Activated CD8-positive, alpha-beta T cell treated with anti-CD3 and anti-CD28 coated beads for 36 hours (primary cell): ENCODE data around the gene ACTRT2. TPM values are rescaled to one million over a fixed set of nuclear protein-coding genes. Genes with fewer than 3 reads are reported as not detected.

Experiments
- ATAC-seq: fragments of 200-7000 bp; cut with Tn5 transposase; one replicate; pipeline ENCODE4 v1.10.0; 2021; ENCODE audit warnings: mild to moderate bottlenecking, moderate library complexity
- CTCF ChIA-PET: fragments of 350-600 bp; sonication (Branson Sonifier 250); formaldehyde crosslinking; loops from one replicate; lab custom pipeline; 2021; ENCODE audit warnings: antibody characterized with exemption; lab: Charles Lee
- POLR2A ChIA-PET: fragments of 350-600 bp; sonication (Branson Sonifier 250); formaldehyde crosslinking; loops from one replicate; lab custom pipeline; 2021; ENCODE audit warnings: antibody characterized with exemption; lab: Charles Lee
- DNase-seq: peaks from one replicate; pipeline ENCODE4 v3.0.0-alpha.2; 2020
- H3K27ac Mint-ChIP-seq: one replicate; pipeline ENCODE4 v1.8.0; 2021; ENCODE audit warnings: mild to moderate bottlenecking, mixed read lengths
- H3K27me3 Mint-ChIP-seq: one replicate; pipeline ENCODE4 v1.8.0; 2021; ENCODE audit warnings: mixed read lengths
- H3K36me3 Mint-ChIP-seq: one replicate; pipeline ENCODE4 v1.8.0; 2021; ENCODE audit warnings: low read depth, mixed read lengths
- H3K4me1 Mint-ChIP-seq: one replicate; pipeline ENCODE4 v1.8.0; 2021; ENCODE audit warnings: low read depth, mixed read lengths
- H3K4me3 Mint-ChIP-seq: one replicate; pipeline ENCODE4 v1.8.0; 2021; ENCODE audit warnings: mild to moderate bottlenecking, moderate library complexity, mixed read lengths
- H3K9me3 Mint-ChIP-seq: one replicate; pipeline ENCODE4 v1.8.0; 2021; ENCODE audit warnings: mixed read lengths
- CTCF ChIP-seq: fragments of 200-600 bp; IDR thresholded peaks from one replicate; pipeline ENCODE4 v1.8.0; 2022; ENCODE audit warnings: antibody characterized with exemption, mild to moderate bottlenecking
- intact Hi-C: fragments of 100-400 bp; cut with micrococcal nuclease; formaldehyde crosslinking; loops from one replicate; pipeline ENCODE4 v1.10.0; 2022
- total RNA-seq, 2 experiments: library from RNA; stranded (reverse); gene quantifications; one replicate each; pipeline ENCODE4 v1.2.3, GENCODE V29; 2021

Gene ACTRT2
- total RNA-seq, 2 experiments from 2014 or later, result not detected

- DNase-seq (no peak), ATAC-seq (no peak)
- Mint-ChIP-seq H3K27me3 (no peaks in the 10 kb centered on the region), H3K27ac (no peak overlapping the region), H3K9me3 (no peaks in the 10 kb centered on the region), H3K4me3 (no peak overlapping the region), H3K4me1 (no peaks in the 10 kb centered on the region), H3K36me3 (no peaks in the 10 kb centered on the region)
- POLR2A ChIA-PET, result no interaction called here
- CTCF ChIA-PET, result no interaction called here
- intact Hi-C loops, result no loop called here
- TF ChIP-seq CTCF, result no peak
Measured at GRCh38 chr1:2986549-2987305, 34.5 kb upstream of the ACTRT2 start.

GRCh38 chr1:2987773-2988172, 33.5 kb upstream of the ACTRT2 start:
- H3K27me3 Mint-ChIP-seq, result peaks cover 2% of the 10 kb centered on the region
- ChIA-PET POLR2A (no interaction called here), CTCF (no interaction called here)
- H3K27ac Mint-ChIP-seq, result no peak overlapping the region
- peaks cover 3% of the 10 kb centered on the region for H3K9me3 Mint-ChIP-seq
- intact Hi-C loops, result no loop called here
- no peak overlapping the region for H3K4me3 Mint-ChIP-seq
- no peaks in the 10 kb centered on the region for H3K4me1 Mint-ChIP-seq
- H3K36me3 Mint-ChIP-seq, result no peaks in the 10 kb centered on the region
- no peak for TF ChIP-seq CTCF
- no peak for DNase-seq
- ATAC-seq, result no peak

- no peak for DNase-seq
- Mint-ChIP-seq H3K4me1 (no peaks in the 10 kb centered on the region), H3K9me3 (peaks cover 7% of the 10 kb centered on the region), H3K4me3 (no peak overlapping the region), H3K27ac (no peak overlapping the region), H3K27me3 (peaks cover 3% of the 10 kb centered on the region), H3K36me3 (no peaks in the 10 kb centered on the region)
- ATAC-seq, result no peak
- CTCF ChIA-PET, result no interaction called here
- POLR2A ChIA-PET, result no interaction called here
- no peak for TF ChIP-seq CTCF
- intact Hi-C loops, result no loop called here
Measured at GRCh38 chr1:2988256-2988655, 33.0 kb upstream of the ACTRT2 start.

- Mint-ChIP-seq H3K4me3 (no peak overlapping the region), H3K27me3 (peaks cover 3% of the 10 kb centered on the region), H3K9me3 (peaks cover 12% of the 10 kb centered on the region), H3K36me3 (no peaks in the 10 kb centered on the region), H3K27ac (no peak overlapping the region), H3K4me1 (no peaks in the 10 kb centered on the region)
- ATAC-seq, result no peak
- intact Hi-C loops, result no loop called here
- TF ChIP-seq CTCF, result no peak
- ChIA-PET CTCF (no interaction called here), POLR2A (no interaction called here)
- no peak for DNase-seq
Measured at GRCh38 chr1:2989185-2989584, 32.1 kb upstream of the ACTRT2 start.

GRCh38 chr1:2989976-2990375, 31.3 kb upstream of the ACTRT2 start:
- Mint-ChIP-seq H3K4me1 (no peaks in the 10 kb centered on the region), H3K27me3 (peaks cover 3% of the 10 kb centered on the region), H3K27ac (no peak overlapping the region), H3K36me3 (no peaks in the 10 kb centered on the region), H3K4me3 (no peak overlapping the region), H3K9me3 (peaks cover 16% of the 10 kb centered on the region)
- ChIA-PET POLR2A (no interaction called here), CTCF (no interaction called here)
- TF ChIP-seq CTCF, result no peak
- intact Hi-C loops, result no loop called here
- ATAC-seq (no peak), DNase-seq (no peak)
